AG20443 (cell line): ENCODE results near the gene ZNF891.
A peak's percentile ranks its signal among the peaks of the same experiment; 100 is the strongest.

ENCODE experiments used
- DNase-seq: peaks from one replicate; pipeline ENCODE4 v3.0.0; 2012; ENCODE audit warnings: low spot score, mixed read lengths

Gene ZNF891

GRCh38 chr12:133130038-133130807 lies at the start of gene ZNF891, which contains the start of gene ZNF10:
Gene ZNF891, minus strand, starts transcription at chr12:133130274. Its CDS starts 8,356 bp downstream, at chr12:133121918.
Gene ZNF10, plus strand, starts transcription at chr12:133130627. Its CDS starts 13,866 bp downstream, at chr12:133144493.
- peak; percentile 98 for DNase-seq

- no peak for DNase-seq
Measured at GRCh38 chr12:133174901-133175300, 44.8 kb upstream of the ZNF891 start.

GRCh38 chr12:133172491-133172890 lies 42.4 kb upstream of the ZNF891 start:
- no peak for DNase-seq

DNA sequence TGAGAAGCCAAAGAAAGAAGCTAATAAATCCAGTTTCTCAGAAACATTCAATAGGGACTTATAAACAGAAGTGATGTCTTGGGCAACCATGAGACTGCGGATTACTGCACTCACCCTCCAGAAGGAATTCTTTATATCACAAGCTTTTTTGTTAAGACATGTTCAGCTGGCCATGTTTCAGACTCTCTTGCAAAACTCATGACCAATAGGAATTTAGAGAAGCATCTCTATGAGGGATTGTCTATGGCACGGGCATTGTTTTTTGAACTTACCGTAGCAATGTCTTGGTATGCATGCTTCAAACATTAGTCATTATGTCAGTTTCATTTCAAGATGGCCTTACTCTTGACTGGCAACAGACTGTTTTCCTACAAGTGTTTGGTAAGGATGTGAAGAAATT lies 35.7 kb upstream of the ZNF891 start:
- no peak for DNase-seq

- no peak for DNase-seq
Measured at GRCh38 chr12:133156125-133156690, 26.1 kb upstream of the ZNF891 start.

DNA sequence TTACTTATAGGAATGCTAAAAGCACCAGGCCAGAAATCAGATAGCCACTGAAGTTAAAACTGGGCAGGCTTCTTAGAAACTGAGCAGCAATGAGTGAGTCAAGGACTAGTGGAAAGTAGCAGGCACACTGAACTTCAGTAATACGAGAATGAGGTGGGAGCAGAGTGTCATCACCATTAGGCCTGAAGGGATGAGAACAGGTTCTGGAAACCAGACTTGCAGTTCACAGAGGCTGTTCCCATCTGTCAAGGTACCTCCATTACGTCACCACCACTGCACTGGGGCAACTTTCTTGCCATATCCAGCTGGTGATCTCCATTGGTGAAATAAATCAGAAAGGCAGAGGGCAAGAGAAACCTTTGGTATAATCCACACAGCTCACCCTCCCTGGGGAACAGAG lies 15.9 kb upstream of the ZNF891 start:
- DNase-seq: no peak

DNA sequence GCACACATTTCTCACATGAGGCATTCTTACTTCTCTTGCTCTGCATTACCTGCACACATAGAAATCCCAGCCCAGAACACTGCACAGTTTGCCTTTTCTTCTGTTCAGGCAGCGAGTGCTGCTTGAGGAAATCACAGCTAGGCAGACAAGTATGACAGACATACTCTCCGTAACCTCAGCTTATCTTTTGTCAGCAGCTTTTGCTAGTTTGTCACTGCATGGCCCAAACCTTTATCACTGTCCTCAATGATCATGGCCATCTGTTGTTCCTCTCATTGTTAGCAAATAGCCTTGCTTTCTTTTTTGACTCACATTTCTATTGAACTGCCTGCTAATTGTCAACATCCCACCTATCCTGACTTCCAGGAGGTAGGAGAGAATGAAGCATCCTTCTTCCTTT lies 5.7 kb upstream of the ZNF891 start:
- no peak for DNase-seq

GRCh38 chr12:133130808-133131128 lies 694 bp upstream of the ZNF891 start:
- DNase-seq: peak; percentile 15

DNA sequence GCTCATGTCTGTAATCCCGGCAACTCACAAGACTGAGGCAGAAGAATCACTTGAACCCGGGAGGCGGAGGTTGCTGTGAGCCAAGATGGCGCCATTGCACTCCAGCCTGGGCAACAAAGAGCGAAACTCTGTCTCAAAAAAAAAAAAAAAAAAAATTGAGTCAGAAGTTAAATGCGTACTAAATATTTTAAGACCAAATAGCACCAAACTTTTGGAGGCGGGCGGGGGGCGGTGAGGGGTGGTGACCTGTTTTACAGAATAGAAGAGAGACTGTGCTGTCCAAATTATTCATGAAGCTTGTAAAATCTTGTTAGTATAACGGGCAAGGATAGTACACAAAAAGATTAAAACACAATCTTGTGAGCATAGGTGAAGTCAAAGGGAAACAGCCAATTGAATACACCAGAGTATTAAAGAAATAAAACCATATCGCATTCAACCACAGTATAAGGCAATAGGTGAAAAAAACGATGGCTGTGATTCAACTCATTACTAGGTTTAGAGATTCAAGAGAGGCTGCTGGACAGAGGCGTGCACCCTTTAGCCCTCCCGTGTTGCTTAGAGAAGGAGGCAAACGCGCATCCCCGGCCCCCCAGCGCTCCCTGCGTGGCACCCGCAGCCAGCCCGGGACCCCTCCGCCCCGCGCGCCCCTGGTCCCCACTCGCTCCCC lies 571 bp downstream of the ZNF891 start:
- no peak for DNase-seq

- no peak for DNase-seq
Measured at GRCh38 chr12:133124674-133125073, 5.4 kb downstream of the ZNF891 start.

DNA sequence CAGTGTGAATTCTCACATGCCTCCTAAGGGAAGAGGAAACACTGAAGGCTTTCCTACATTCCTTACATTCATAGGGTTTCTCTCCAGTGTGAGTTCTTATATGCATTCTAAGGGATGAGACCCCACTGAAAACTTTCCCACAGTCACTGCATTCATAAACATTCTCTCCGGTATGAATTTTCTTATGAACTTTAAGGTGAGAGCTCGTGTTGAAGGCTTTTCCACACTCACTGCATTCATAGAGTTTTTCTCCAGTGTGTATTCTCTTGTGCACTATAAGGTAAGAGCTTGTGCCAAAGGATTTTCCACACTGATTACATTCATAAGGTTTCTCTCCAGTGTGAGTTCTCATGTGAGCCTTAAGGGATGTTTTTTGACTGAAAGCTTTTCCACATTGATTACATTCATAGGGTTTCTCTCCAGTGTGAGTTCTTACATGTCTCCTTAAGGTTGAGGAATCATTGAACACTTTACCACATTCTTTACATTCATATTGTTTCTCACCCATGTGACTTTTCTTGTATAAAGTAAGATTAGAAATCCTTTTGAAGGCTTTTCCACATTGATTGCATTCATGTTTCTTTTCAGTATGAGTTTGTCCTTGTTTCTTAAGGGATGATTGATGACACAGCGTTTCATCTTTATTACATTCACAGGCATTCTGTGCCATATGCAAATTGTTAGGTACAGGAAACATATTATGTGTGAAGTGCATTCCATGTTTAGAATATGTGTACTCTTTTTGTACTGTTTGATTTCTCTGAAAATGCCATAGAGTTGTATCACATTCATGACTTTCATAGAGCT lies 9.5 kb downstream of the ZNF891 start:
- no peak for DNase-seq

DNA sequence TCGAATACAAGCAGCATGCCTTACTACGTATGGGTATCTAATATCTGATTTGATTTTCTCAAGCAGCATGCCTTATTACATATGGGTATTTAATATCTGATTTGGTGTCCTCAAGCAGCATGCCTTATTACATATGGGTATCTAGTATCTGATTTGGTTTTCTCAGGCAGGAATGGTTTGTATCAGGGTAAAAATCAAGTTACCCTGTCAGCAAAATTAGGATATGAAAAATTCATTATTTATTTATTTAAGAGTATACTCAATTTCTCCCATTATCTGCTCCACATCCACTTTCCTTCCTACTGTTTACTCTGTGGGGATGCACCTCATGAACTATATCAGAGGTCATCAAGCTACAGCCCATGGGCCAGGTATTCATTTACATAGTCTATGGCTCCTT lies 21.9 kb downstream of the ZNF891 start:
- DNase-seq: no peak

GRCh38 chr12:133107121-133107520 lies 23.0 kb downstream of the ZNF891 start:
- DNase-seq: no peak

GRCh38 chr12:133106253-133106652 lies 23.8 kb downstream of the ZNF891 start:
- no peak for DNase-seq

GRCh38 chr12:133105620-133106019 lies 24.5 kb downstream of the ZNF891 start:
- no peak for DNase-seq

DNA sequence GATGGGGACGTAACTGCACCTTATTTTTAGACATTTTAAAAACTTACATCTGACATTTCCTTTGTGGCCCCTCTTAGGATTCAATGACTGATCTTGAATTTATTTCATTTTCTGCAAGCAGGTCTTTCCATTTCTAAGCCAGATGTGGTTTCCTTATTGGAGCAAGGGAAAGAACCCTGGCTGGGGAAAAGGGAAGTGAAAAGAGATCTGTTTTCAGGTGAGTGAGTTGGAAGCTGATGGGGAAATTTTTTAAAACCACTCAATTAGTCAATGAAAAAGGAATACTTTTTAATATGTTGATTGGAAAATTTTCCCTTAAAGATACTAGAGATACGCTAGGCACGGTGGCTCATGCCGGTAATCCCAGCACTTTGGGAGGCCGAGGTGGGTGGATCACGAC lies 46.7 kb downstream of the ZNF891 start:
- DNase-seq: no peak

- no peak for DNase-seq
Measured at GRCh38 chr12:133081159-133081780, 48.8 kb downstream of the ZNF891 start.

- peak; percentile 93 for DNase-seq
Measured at GRCh38 chr12:133080368-133081158, 49.5 kb downstream of the ZNF891 start, which contains the start of gene ZNF140. Gene ZNF140, plus strand, starts transcription at chr12:133080923. Its CDS starts 398 bp downstream, at chr12:133081321.

- DNase-seq: peak; percentile 93
Measured at GRCh38 chr12:133080026-133080367, 50.1 kb downstream of the ZNF891 start.

- DNase-seq: no peak
Measured at GRCh38 chr12:133073836-133074235, 56.2 kb downstream of the ZNF891 start.

GRCh38 chr12:133063556-133063955 lies 66.5 kb downstream of the ZNF891 start:
- DNase-seq: no peak
